Smooth muscle cell (in vitro differentiated cells): ENCODE results near the gene TUBGCP5. TPM values are rescaled to one million over a fixed set of nuclear protein-coding genes. Genes with fewer than 3 reads are reported as not detected.
"Not testable (repeated sequence)": the region's sequence is repeated elsewhere in the genome, so short reads cannot be mapped to it uniquely, and the experiment has no call there.

Experiments used
- DNase-seq: peaks from one replicate; lab custom pipeline; 2025; ENCODE audit not compliant: unreplicated experiment; lab: John Stamatoyannopoulos, UW
- H2AFZ ChIP-seq: fragments of 200-600 bp; sonication (generic); 2 replicates; pipeline ENCODE4 v1.6.0; 2016; ENCODE audit warnings: antibody characterized with exemption, low read depth, mild to moderate bottlenecking
- H3F3A ChIP-seq: fragments of 200-600 bp; sonication (generic); 2 replicates; pipeline ENCODE4 v1.6.0; 2017; ENCODE audit warnings: antibody characterized with exemption, low read depth
- H3K27ac ChIP-seq: fragments of 200-600 bp; sonication (generic); 2 replicates; pipeline ENCODE4 v1.5.1; 2016; ENCODE audit warnings: low read depth, mild to moderate bottlenecking
- H3K27me3 ChIP-seq: fragments of 200-600 bp; sonication (generic); 2 replicates; pipeline ENCODE4 v1.6.1; 2016; ENCODE audit warnings: low read depth, mild to moderate bottlenecking
- H3K36me3 ChIP-seq: fragments of 200-600 bp; sonication (generic); 2 replicates; pipeline ENCODE4 v1.5.1; 2016; ENCODE audit warnings: low read depth
- H3K4me1 ChIP-seq: fragments of 200-600 bp; sonication (generic); 2 replicates; pipeline ENCODE4 v1.5.1; 2016; ENCODE audit warnings: low read depth
- H3K4me2 ChIP-seq: fragments of 200-600 bp; sonication (generic); 2 replicates; pipeline ENCODE4 v1.6.0; 2016; ENCODE audit warnings: mild to moderate bottlenecking
- H3K4me3 ChIP-seq: fragments of 200-600 bp; sonication (generic); 2 replicates; pipeline ENCODE4 v1.5.1; 2016; ENCODE audit warnings: mild to moderate bottlenecking
- H3K79me2 ChIP-seq: fragments of 200-600 bp; sonication (generic); 2 replicates; pipeline ENCODE4 v1.6.0; 2016; ENCODE audit warnings: low read depth, mild to moderate bottlenecking
- H3K9ac ChIP-seq: fragments of 200-600 bp; sonication (generic); 2 replicates; pipeline ENCODE4 v1.6.0; 2016; ENCODE audit warnings: low read depth
- H3K9me3 ChIP-seq: fragments of 200-600 bp; sonication (generic); replicated peaks from 2 replicates; pipeline ENCODE4 v1.5.1; 2016; ENCODE audit warnings: low read depth
- H4K20me1 ChIP-seq: fragments of 200-600 bp; sonication (generic); 2 replicates; pipeline ENCODE4 v1.6.0; 2016; ENCODE audit warnings: low read depth
- WGBS: methylation state at CpG from one replicate; pipeline ENCODE4 v1.1.7; 2016; ENCODE audit warnings: low lambda C conversion rate; 5-methylcytosine and 5-hydroxymethylcytosine counted together
- polyA plus RNA-seq: library from polyadenylated mRNA; unstranded; fragments of >200 nt; fragmentation: Nextera tagmentation; extraction: Ambion mirVana; gene quantifications from 2 replicates; pipeline ENCODE4 v1.2.1, GENCODE V29; 2016
- total RNA-seq: library from RNA; depleted of rRNA; stranded (reverse); fragments of >200 nt; gene quantifications from 2 replicates; pipeline ENCODE4 v1.2.3, GENCODE V29; 2014
- TF ChIP-seq, protein P1 (sequence below): fragments of 200-600 bp; sonication (generic); IDR thresholded peaks from 2 replicates; pipeline ENCODE4 v1.5.1; 2017; ENCODE audit warnings: borderline replicate concordance, mild to moderate bottlenecking, antibody characterized with exemption; ENCODE audit not compliant: insufficient read depth, poor library complexity, severe bottlenecking

Gene TUBGCP5
- total and polyA plus RNA-seq, 2 experiments from 2014 or later, result 7.9 to 13.9 TPM

DNA sequence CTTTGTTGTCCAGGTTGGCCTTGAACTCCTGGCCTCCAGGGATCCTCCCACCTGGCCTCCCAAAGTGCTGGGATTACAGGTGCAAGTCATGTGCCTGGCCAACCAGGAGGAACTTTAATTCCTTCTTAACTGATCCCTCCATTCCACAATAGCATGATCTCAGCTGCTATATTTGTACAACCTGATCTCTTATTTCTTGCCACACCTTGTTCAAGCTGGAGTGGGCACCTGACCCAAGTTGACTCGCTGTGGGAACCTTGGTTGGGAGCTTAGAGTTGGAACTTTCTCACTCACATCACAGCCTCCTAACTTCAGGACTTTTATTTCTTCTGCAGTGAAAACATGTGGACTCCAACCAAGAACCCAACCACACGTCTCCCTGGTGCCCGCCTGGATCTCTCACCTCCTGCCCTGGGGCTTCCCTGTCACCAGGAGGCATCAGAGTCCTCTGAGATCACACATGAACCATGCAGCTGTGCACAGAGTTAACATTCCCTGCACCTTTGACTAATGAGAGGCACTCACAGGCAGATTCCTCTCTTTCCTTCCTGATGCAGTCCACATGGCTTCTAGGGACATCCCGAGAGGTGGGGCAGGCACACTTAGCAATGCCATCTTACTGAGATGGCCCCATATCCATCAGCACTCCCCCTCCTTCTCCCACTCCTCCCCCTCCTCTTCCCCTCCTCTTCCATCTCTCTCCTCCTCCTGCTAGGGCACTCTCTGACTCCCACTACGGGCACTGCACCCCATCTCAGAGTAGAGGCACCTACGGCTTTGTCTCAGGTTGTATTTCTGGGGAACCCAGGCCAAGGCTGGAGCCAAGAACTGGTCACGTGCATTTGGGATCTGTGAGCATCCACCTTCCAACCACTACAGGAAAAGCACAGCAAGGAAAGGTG, 49.5 kb downstream of the TUBGCP5 start:
- Histone ChIP-seq H3K4me1 (no peaks in the 10 kb centered on the region), H3K27me3 (no peaks in the 10 kb centered on the region), H4K20me1 (no peaks in the 10 kb centered on the region), H3K4me3 (no peak overlapping the region), H3K79me2 (no peaks in the 10 kb centered on the region), H3K27ac (no peak overlapping the region), H3K36me3 (no peaks in the 10 kb centered on the region), H3F3A (no peaks in the 10 kb centered on the region), H3K9ac (no peak overlapping the region), H2AFZ (no peak overlapping the region), H3K9me3 (no peaks in the 10 kb centered on the region), H3K4me2 (no peak overlapping the region)
- 80% methylated on average over 7 of the region's 7 CpGs for WGBS
- TF ChIP-seq, protein P1, sequence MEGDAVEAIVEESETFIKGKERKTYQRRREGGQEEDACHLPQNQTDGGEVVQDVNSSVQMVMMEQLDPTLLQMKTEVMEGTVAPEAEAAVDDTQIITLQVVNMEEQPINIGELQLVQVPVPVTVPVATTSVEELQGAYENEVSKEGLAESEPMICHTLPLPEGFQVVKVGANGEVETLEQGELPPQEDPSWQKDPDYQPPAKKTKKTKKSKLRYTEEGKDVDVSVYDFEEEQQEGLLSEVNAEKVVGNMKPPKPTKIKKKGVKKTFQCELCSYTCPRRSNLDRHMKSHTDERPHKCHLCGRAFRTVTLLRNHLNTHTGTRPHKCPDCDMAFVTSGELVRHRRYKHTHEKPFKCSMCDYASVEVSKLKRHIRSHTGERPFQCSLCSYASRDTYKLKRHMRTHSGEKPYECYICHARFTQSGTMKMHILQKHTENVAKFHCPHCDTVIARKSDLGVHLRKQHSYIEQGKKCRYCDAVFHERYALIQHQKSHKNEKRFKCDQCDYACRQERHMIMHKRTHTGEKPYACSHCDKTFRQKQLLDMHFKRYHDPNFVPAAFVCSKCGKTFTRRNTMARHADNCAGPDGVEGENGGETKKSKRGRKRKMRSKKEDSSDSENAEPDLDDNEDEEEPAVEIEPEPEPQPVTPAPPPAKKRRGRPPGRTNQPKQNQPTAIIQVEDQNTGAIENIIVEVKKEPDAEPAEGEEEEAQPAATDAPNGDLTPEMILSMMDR, result no peak
- no peak for DNase-seq

DNA sequence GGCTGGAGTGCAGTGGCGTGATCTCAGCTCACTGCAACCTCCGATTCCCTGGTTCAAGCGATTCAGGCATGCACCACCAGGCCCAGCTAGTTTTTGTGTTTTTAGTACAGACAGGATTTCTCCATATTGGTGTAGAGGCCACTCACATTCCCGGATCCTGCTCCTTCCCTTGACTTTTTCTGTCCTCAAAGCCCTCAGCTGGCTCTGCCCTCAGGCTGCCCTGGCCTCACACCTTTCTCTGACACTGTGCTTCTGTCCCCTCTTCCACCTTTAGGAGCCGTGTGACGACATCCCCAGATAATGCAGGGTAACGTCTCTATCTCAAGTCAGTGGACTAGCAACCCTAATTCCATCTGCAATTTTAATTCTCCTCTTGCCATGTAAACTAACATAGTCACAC, 50.6 kb downstream of the TUBGCP5 start:
- WGBS, result 71% methylated on average over 7 of the region's 7 CpGs
- H3K4me2 ChIP-seq, result no peak overlapping the region
- TF ChIP-seq, protein P1, result no peak
- no peaks in the 10 kb centered on the region for H4K20me1 ChIP-seq
- no peaks in the 10 kb centered on the region for H3F3A ChIP-seq
- H3K79me2 ChIP-seq, result no peaks in the 10 kb centered on the region
- H3K36me3 ChIP-seq, result no peaks in the 10 kb centered on the region
- no peak overlapping the region for H3K9ac ChIP-seq
- H3K4me3 ChIP-seq, result no peak overlapping the region
- no peak for DNase-seq
- no peaks in the 10 kb centered on the region for H3K9me3 ChIP-seq
- H3K27me3 ChIP-seq, result no peaks in the 10 kb centered on the region
- no peak overlapping the region for H2AFZ ChIP-seq
- H3K4me1 ChIP-seq, result no peaks in the 10 kb centered on the region
- H3K27ac ChIP-seq, result no peak overlapping the region

DNA sequence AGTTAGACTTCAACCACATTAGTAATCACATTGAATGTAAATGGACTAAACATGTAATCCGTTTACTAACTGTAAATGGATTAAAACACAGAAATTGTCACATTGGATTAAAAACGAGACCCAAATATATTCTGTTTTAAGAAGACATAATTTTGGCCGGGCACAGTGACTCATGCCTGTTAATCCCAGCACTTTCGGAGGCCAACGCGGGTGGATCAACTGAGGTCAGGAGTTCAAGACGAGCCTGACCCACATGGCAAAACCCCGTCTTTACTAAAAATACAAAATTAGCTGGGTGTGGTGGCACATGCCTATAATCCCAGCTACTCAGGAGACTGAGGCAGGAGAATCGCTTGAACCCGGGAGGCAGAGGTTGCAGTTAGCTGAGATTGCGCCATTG, 57.4 kb downstream of the TUBGCP5 start:
- not testable (repeated sequence) for H3K4me2 ChIP-seq, H3F3A ChIP-seq, H3K4me3 ChIP-seq, H3K36me3 ChIP-seq, H3K27ac ChIP-seq, DNase-seq, H2AFZ ChIP-seq, H3K27me3 ChIP-seq, H3K9ac ChIP-seq, H3K9me3 ChIP-seq
- H4K20me1 ChIP-seq, result peaks cover 28% of the 10 kb centered on the region
- peaks cover 10% of the 10 kb centered on the region for H3K4me1 ChIP-seq
- H3K79me2 ChIP-seq, result peaks cover 29% of the 10 kb centered on the region
- WGBS, result 62% methylated on average over 11 of the region's 11 CpGs

DNA sequence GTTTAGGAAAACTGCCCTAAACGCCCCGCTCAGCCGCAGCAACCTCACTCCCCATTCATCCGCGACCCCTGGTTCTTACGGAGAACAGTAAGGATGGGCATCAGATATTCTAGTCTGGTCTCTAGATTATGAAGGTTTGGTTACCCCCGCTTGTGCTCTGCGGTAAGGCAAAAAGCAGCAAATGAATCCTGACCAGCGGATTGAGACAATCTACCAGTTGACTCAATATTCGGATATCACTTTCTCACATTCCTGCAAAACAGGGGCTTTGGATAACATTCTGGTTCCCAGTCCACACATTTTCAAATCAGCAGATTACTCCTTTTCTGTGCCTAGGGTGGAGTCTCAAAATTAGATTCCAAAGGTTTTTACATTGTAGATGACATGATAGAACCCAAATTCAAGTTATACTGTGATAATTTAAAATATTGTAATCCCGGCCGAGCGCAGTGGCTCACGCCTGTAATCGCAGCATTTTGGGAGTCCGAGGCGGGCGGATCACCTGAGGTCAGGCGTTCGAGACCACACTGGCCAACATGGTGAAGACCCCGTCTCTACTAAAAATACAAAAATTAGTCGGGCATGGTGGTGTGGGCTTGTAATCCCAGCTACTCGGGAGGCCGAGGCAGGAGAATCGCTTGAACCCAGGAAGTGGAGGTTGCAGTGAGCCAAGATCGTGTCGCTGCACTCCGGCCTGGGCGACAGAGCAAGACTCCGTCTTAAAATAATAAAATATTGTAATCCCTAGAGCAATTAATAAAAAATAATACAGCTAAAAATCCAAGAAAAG, 58.1 kb downstream of the TUBGCP5 start:
- TF ChIP-seq, protein P1, result no peak
- Histone ChIP-seq H2AFZ (peak overlapping the region; percentile 88), H3K9me3 (no peaks in the 10 kb centered on the region), H3K27me3 (no peaks in the 10 kb centered on the region), H4K20me1 (peaks cover 35% of the 10 kb centered on the region), H3K4me3 (peak overlapping the region; percentile 95), H3K27ac (peak overlapping the region; percentile 86), H3K9ac (peak overlapping the region; percentile 89), H3K79me2 (peaks cover 36% of the 10 kb centered on the region), H3K4me1 (peaks cover 10% of the 10 kb centered on the region), H3K4me2 (peak overlapping the region; percentile 88), H3F3A (no peaks in the 10 kb centered on the region), H3K36me3 (no peaks in the 10 kb centered on the region)
- DNase-seq, result no peak
- WGBS, result 67% methylated on average over 30 of the region's 30 CpGs
